K562 treated with DMSO at 1 percent for 4 hours (cell line): ENCODE measurements around the gene PIK3C3. TPM values are rescaled to one million over a fixed set of nuclear protein-coding genes. Genes with fewer than 3 reads are reported as not detected.

Source experiments
- total RNA-seq: library from RNA; unstranded; fragments of 300-600 nt; gene quantifications from 2 replicates; pipeline ENCODE4 v1.2.3, GENCODE V29; 2022; ENCODE audit not compliant: insufficient read depth

The PIK3C3 gene
- total RNA-seq, result 15.3 and 17.6 TPM in 2 replicates

DNA sequence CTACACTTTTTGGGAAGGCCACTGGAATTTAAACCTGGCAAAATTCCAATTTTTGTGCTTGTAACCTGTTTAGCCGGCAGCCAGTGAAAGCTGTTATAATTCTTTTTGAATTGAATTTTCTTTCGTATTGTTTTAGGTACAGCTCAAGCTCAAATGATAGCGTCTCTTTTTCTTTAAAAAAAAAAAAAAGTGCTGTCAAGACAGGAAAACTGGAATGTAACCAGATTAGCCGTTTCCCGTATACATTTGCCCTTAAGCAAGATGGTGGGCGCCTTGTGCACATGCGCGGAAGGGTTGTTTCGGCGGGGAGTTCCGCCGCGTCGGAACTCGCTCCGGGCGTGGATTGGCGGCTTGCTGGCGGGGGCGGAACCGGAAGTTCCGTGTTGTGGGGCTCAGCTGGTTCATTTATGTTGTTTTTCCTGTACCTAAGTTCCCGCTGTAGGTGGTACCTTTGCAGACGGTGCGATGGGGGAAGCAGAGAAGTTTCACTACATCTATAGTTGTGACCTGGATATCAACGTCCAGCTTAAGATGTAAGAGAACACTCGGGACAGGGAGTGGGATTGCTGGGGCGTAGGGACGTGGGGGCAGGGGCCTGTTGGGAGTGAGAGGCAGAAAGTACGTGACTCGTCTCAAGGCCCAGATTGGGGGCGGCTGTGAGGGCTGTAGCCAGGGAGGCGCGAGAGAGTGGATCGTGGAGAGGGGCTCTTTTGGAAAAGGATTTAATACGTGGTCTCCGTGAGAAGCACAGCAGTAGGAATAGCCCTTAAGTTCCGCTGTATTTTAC lies at the start of gene PIK3C3:
TSS of gene PIK3C3 (plus strand) at position 408 of the 787 bp plus-strand sequence. CDS start at position 466, 58 bp downstream.

